Measurements from ENCODE around the gene SEMA4D.

- no peak for TF ChIP-seq CTCF (IDR thresholded peaks at IDR 0.05; ENCODE audit: borderline replicate concordance, extremely low read depth, low read length, poor library complexity, severe bottlenecking)
- no peak for TF ChIP-seq EZH2 (IDR thresholded peaks at IDR 0.05; ENCODE audit: borderline replicate concordance, low read depth, low read length, severe bottlenecking)
Measured at GRCh38 chr9:89323390-89323789, 174.5 kb downstream of the SEMA4D start.
